Measurements from ENCODE around the gene KIF6.
"Not testable (repeated sequence)": the region's sequence is repeated elsewhere in the genome, so short reads cannot be mapped to it uniquely, and the experiment has no call there.

The KIF6 gene

GRCh38 chr6:39724787-39725631 is at the start of gene KIF6:
KIF6 (minus strand) TSS chr6:39725408; CDS start chr6:39725310, 98 bp downstream.
- DNase-seq = peak; percentile 83 to 84

- DNase-seq = no peak
Observed at GRCh38 chr6:39773782-39774181, 48.6 kb upstream of the KIF6 start.

GRCh38 chr6:39772559-39773273 is 47.5 kb upstream of the KIF6 start:
- no peak for DNase-seq

GRCh38 chr6:39770446-39770845 is 45.2 kb upstream of the KIF6 start:
- no peak for DNase-seq

GRCh38 chr6:39769012-39769411 is 43.8 kb upstream of the KIF6 start:
- DNase-seq = no peak

- no peak for DNase-seq
Observed at GRCh38 chr6:39765508-39766065, 40.4 kb upstream of the KIF6 start.

- DNase-seq = no peak
Observed at GRCh38 chr6:39760226-39760952, 35.2 kb upstream of the KIF6 start.

- no peak for DNase-seq
Observed at GRCh38 chr6:39758905-39759605, 33.8 kb upstream of the KIF6 start.

- no peak for DNase-seq
Observed at GRCh38 chr6:39756582-39756981, 31.4 kb upstream of the KIF6 start.

- no peak for DNase-seq
Observed at GRCh38 chr6:39755231-39755630, 30.0 kb upstream of the KIF6 start.

- DNase-seq = no peak
Observed at GRCh38 chr6:39754514-39755115, 29.4 kb upstream of the KIF6 start.

- no peak for DNase-seq
Observed at GRCh38 chr6:39753725-39754045, 28.5 kb upstream of the KIF6 start.

- DNase-seq = no peak
Observed at GRCh38 chr6:39752835-39753724, 27.9 kb upstream of the KIF6 start.

GRCh38 chr6:39746795-39747194 is 21.6 kb upstream of the KIF6 start:
- DNase-seq = no peak

- DNase-seq = no peak
Observed at GRCh38 chr6:39733704-39734103, 8.5 kb upstream of the KIF6 start.

- no peak for DNase-seq
Observed at GRCh38 chr6:39731565-39731964, 6.4 kb upstream of the KIF6 start.

- no peak for DNase-seq
Observed at GRCh38 chr6:39729945-39730344, 4.7 kb upstream of the KIF6 start.

GRCh38 chr6:39725632-39725997 is 407 bp upstream of the KIF6 start:
- no peak for DNase-seq

- DNase-seq = not testable (repeated sequence)
Observed at GRCh38 chr6:39723350-39723749, 1.9 kb downstream of the KIF6 start.

- no peak for DNase-seq
Observed at GRCh38 chr6:39714802-39715201, 10.4 kb downstream of the KIF6 start.

- no peak for DNase-seq
Observed at GRCh38 chr6:39707962-39708683, 17.1 kb downstream of the KIF6 start.

All from CD4-positive, alpha-beta T cell treated with Interleukin-4 for 1 hour (primary cell).